Measurements from ENCODE around the gene PRKG1.

DNA sequence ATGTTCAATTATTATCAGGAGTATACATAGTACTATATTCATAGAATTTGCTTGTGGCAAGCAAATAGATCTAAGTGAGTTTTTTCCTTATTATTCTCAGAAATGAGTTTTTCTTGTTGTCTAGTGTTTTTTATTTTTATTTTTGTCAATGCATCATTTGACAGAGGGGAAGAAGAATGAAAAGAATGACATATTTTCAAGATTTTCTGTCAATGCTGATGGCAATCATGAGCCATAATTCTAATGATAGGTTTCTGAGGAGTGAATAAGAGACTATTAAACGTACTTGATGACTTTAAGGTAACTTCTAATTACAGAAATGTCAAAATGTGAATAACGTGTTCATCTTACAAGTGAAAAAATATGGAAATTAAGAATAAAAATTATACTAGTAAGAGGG is 769.7 kb downstream of the PRKG1 start:
- TF ChIP-seq, protein P1, sequence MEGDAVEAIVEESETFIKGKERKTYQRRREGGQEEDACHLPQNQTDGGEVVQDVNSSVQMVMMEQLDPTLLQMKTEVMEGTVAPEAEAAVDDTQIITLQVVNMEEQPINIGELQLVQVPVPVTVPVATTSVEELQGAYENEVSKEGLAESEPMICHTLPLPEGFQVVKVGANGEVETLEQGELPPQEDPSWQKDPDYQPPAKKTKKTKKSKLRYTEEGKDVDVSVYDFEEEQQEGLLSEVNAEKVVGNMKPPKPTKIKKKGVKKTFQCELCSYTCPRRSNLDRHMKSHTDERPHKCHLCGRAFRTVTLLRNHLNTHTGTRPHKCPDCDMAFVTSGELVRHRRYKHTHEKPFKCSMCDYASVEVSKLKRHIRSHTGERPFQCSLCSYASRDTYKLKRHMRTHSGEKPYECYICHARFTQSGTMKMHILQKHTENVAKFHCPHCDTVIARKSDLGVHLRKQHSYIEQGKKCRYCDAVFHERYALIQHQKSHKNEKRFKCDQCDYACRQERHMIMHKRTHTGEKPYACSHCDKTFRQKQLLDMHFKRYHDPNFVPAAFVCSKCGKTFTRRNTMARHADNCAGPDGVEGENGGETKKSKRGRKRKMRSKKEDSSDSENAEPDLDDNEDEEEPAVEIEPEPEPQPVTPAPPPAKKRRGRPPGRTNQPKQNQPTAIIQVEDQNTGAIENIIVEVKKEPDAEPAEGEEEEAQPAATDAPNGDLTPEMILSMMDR (IDR thresholded peaks at IDR 0.05; ENCODE audit: insufficient read depth, low read length, poor library complexity, severe bottlenecking) = no peak
- TF ChIP-seq EZH2phosphoT487 (conservative IDR thresholded peaks at IDR 0.05; ENCODE audit: low read length) = no peak
